NT2/D1 (cell line): ENCODE measurements around the gene RNF115.

Experiments
- SUZ12 ChIP-seq: IDR thresholded peaks from 2 replicates; pipeline ENCODE4 v1.6.1; 2011; ENCODE audit not compliant: insufficient read length, insufficient read depth; ENCODE audit errors: extremely low read depth
- YY1 ChIP-seq: IDR thresholded peaks from 2 replicates; pipeline ENCODE4 v1.6.1; 2011; ENCODE audit not compliant: insufficient read length, insufficient read depth
- ZNF274 ChIP-seq: IDR thresholded peaks from 2 replicates; pipeline ENCODE4 v1.6.1; 2011; ENCODE audit warnings: mild to moderate bottlenecking, low read depth, low read length

- TF ChIP-seq YY1 (no peak), ZNF274 (no peak), SUZ12 (no peak)
These were observed 52.8 kb downstream of the RNF115 start for GRCh38 chr1:145771056-145771455.
